ENCODE data around the gene DHRS3. TPM values are rescaled to one million over a fixed set of nuclear protein-coding genes. Genes with fewer than 3 reads are reported as not detected.

DHRS3 gene
- total and polyA plus RNA-seq, 3 experiments from 2014 or later: 31.9 to 123 (median 117) TPM

DNA sequence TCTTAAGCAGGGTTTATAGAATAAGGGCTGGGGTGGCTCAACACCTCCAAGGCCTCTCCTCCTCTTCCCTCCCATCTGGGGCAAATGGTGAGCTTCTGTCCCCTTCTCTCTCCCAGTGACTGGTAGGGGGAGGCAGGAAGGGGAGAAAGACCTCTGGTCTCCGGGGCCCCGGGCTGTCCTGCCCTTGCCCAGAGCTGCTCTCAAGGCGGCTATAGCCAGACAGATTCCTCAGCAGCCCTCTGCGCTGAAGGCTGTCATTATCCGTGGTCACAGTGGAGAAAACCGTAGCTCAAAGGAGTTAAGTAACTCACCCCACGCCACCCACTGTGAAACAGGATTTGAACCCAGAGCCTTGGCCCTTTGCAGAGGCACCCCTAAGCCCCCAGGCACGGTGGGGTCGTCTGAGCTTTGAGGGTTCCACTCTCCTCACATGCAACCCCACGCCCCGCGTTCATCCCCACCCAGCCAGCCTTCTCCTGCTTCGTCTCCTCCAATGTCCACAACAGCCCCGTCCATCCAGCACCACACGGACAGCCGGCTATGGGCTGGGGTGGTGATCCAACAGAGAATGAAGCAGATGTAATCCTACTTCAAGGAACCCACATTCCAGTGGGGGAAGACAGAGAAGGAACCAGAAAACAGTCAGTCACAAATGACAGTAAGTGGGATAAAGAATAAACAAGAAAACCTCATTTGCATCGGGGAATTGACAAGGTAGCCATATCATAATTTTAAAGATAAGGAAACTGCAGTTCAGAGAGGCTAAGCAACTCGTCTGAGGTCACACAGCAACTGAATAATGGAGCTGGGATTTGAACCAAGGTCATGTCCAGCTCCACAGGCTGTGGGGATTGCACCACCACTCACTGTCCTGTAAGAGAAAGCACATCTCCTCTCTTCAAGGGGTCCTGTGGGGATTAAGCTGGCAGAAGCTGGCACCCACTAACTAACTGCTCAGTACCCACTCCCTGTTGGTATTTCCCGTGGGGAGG is 31.8 kb downstream of the DHRS3 start:
- POLR2A ChIA-PET: no interaction called here

DNA sequence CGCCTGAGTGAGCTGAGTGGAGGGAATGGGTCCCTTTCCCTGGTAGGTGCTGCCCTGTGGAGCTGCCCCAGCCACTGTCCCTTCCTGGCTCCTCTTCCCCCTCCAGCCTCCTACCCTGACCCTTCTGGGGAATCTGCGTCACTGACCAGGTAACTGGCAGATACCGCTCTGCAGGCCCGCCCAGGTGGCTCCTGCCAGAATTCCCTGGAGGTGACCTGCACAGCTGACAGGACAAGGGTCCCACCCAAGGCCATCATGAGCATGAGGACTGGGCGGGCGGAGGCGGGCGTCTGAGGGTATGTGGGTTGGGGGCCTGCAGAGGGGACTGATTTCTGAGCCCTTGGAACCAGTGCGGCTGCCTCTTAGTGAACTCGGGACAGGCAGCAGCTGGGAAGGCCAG is 32.5 kb downstream of the DHRS3 start:
- H3K4me3 Mint-ChIP-seq: no peak overlapping the region
- peaks cover 9 to 21% (median 12%) of the 10 kb centered on the region in 3 donors for H3K4me1 Mint-ChIP-seq
- no peaks in the 10 kb centered on the region for H3K27me3 Mint-ChIP-seq
- H3K36me3 Mint-ChIP-seq: peaks cover 0 to 28% (median 2%) of the 10 kb centered on the region in 3 donors
- H3K27ac Mint-ChIP-seq: peak overlapping the region in 1 of 8 donors; percentile 90
- H3K27me3 ChIP-seq (ENCODE audit: insufficient read depth, low read length, poor library complexity, severe bottlenecking): no peaks in the 10 kb centered on the region
- ChIA-PET CTCF (no interaction called here), POLR2A (no interaction called here)
- H3K4me1 ChIP-seq (ENCODE audit: insufficient read depth, low read length): no peaks in the 10 kb centered on the region
- no peak for DNase-seq
- H3K4me3 ChIP-seq (ENCODE audit: low read length): no peak overlapping the region
- no peaks in the 10 kb centered on the region for H3K36me3 ChIP-seq (ENCODE audit: insufficient read depth, low read length)
- no peak overlapping the region for H3K27ac ChIP-seq (ENCODE audit: low read depth, low read length)
- no peaks in the 10 kb centered on the region for H3K9me3 ChIP-seq (ENCODE audit: low read length)
- no peaks in the 10 kb centered on the region for H3K9me3 Mint-ChIP-seq

More for the DNA sequence above, 31.8 kb downstream of the DHRS3 start:
- no peaks in the 10 kb centered on the region for H3K27me3 ChIP-seq (ENCODE audit: insufficient read depth, low read length, poor library complexity, severe bottlenecking)
- no peaks in the 10 kb centered on the region for H3K4me1 ChIP-seq (ENCODE audit: insufficient read depth, low read length)
- no peak overlapping the region for H3K4me3 Mint-ChIP-seq
- H3K36me3 ChIP-seq (ENCODE audit: insufficient read depth, low read length): no peaks in the 10 kb centered on the region
- peaks cover 0 to 32% (median 1%) of the 10 kb centered on the region in 3 donors for H3K36me3 Mint-ChIP-seq
- H3K4me1 Mint-ChIP-seq: peaks cover 9 to 24% (median 12%) of the 10 kb centered on the region in 3 donors
- H3K9me3 ChIP-seq (ENCODE audit: low read length): no peaks in the 10 kb centered on the region
- CTCF ChIA-PET: no interaction called here
- H3K4me3 ChIP-seq (ENCODE audit: low read length): no peak overlapping the region
- peak overlapping the region in 4 of 8 donors; percentile 36 to 90 (median 64) for H3K27ac Mint-ChIP-seq
- H3K27ac ChIP-seq (ENCODE audit: low read depth, low read length): no peak overlapping the region
- no peak for DNase-seq
- no peaks in the 10 kb centered on the region for H3K27me3 Mint-ChIP-seq
- no peaks in the 10 kb centered on the region for H3K9me3 Mint-ChIP-seq

DNA sequence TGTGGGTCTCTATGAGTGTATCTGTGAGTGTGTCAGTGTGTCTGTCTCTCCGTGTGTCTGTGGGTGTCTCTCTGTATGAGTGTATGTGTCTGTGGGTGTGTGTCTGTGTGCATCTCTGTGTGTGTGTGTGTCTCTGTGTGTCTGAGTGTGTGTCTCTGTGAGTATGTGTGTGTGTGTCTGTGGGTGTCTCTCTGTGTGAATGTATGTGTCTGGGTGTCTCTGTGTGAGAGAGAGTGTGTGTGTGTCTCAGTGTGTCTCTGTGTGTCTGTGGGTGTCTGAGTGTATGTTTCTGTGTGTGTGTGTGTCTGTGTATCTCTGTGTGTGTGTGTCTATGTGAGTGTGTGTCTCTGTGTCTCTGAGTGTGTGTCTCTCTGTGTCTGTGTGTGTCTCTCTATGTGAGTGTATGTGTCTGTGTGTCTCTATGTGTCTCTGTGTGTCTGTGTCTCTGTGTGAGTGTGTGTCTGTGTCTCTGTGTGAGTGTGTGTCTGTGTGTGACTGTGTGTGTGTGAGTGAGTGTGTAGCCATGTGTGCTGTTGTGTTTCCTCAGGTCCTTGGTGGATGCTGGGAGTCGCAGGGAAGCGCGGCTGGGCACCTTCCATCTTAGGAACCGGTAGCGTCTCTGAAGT is 33.0 kb downstream of the DHRS3 start:
- DNase-seq: no peak
- H3K4me3 Mint-ChIP-seq: no peak overlapping the region
- H3K9me3 Mint-ChIP-seq: no peaks in the 10 kb centered on the region
- H3K36me3 ChIP-seq (ENCODE audit: insufficient read depth, low read length): no peaks in the 10 kb centered on the region
- H3K4me3 ChIP-seq (ENCODE audit: low read length): no peak overlapping the region
- H3K27ac ChIP-seq (ENCODE audit: low read depth, low read length): no peak overlapping the region
- no peak overlapping the region for H3K27ac Mint-ChIP-seq
- H3K4me1 ChIP-seq (ENCODE audit: insufficient read depth, low read length): no peaks in the 10 kb centered on the region
- CTCF ChIA-PET: no interaction called here
- H3K27me3 Mint-ChIP-seq: no peaks in the 10 kb centered on the region
- no peaks in the 10 kb centered on the region for H3K27me3 ChIP-seq (ENCODE audit: insufficient read depth, low read length, poor library complexity, severe bottlenecking)
- POLR2A ChIA-PET: no interaction called here
- peaks cover 0 to 33% (median 3%) of the 10 kb centered on the region in 3 donors for H3K36me3 Mint-ChIP-seq
- H3K4me1 Mint-ChIP-seq: peaks cover 9 to 21% (median 12%) of the 10 kb centered on the region in 3 donors
- H3K9me3 ChIP-seq (ENCODE audit: low read length): no peaks in the 10 kb centered on the region

- Mint-ChIP-seq H3K36me3 (peaks cover 0 to 40% (median 3%) of the 10 kb centered on the region in 3 donors), H3K4me1 (peaks cover 9 to 19% (median 12%) of the 10 kb centered on the region in 3 donors), H3K4me3 (no peak overlapping the region), H3K27ac (peak overlapping the region in 1 of 8 donors; percentile 22), H3K27me3 (no peaks in the 10 kb centered on the region), H3K9me3 (no peaks in the 10 kb centered on the region)
- Histone ChIP-seq H3K9me3 (ENCODE audit: low read length) (no peaks in the 10 kb centered on the region), H3K4me1 (ENCODE audit: insufficient read depth, low read length) (no peaks in the 10 kb centered on the region), H3K27me3 (ENCODE audit: insufficient read depth, low read length, poor library complexity, severe bottlenecking) (no peaks in the 10 kb centered on the region), H3K27ac (ENCODE audit: low read depth, low read length) (no peak overlapping the region), H3K4me3 (ENCODE audit: low read length) (no peak overlapping the region), H3K36me3 (ENCODE audit: insufficient read depth, low read length) (no peaks in the 10 kb centered on the region)
- CTCF ChIA-PET: no interaction called here
- POLR2A ChIA-PET: no interaction called here
- no peak for DNase-seq
These were observed 34.5 kb downstream of the DHRS3 start for GRCh38 chr1:12583484-12583883.

DNA sequence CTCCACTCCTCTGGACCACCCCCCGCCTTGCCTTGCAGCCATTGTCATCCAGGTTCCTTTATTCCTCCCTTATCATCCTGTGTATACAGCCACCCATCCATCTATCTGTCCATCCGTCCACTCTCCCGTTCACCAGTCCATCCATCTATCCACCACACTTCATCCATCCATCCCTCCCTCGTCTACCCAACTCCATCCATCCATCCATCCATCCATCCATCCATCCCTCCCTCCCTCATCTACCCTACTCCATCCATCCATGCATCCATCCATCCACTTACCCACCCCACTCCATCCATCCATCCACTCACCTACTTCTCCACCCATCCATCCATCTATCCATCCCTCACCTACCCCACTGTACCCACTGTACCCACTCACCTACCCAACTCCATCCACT is 35.4 kb downstream of the DHRS3 start:
- DNase-seq: no peak
- Histone ChIP-seq H3K27me3 (ENCODE audit: insufficient read depth, low read length, poor library complexity, severe bottlenecking) (no peaks in the 10 kb centered on the region), H3K36me3 (ENCODE audit: insufficient read depth, low read length) (no peaks in the 10 kb centered on the region), H3K27ac (ENCODE audit: low read depth, low read length) (no peak overlapping the region), H3K9me3 (ENCODE audit: low read length) (no peaks in the 10 kb centered on the region), H3K4me1 (ENCODE audit: insufficient read depth, low read length) (no peaks in the 10 kb centered on the region), H3K4me3 (ENCODE audit: low read length) (no peak overlapping the region)
- ChIA-PET POLR2A (no interaction called here), CTCF (no interaction called here)
- peaks cover 4 to 41% (median 4%) of the 10 kb centered on the region in 3 donors for H3K36me3 Mint-ChIP-seq
- no peak overlapping the region for H3K4me3 Mint-ChIP-seq
- peaks cover under 1 to 11% (median 4%) of the 10 kb centered on the region in 3 donors for H3K4me1 Mint-ChIP-seq
- no peaks in the 10 kb centered on the region for H3K27me3 Mint-ChIP-seq
- H3K9me3 Mint-ChIP-seq: no peaks in the 10 kb centered on the region
- H3K27ac Mint-ChIP-seq: peak overlapping the region in 1 of 8 donors; percentile 66

- ChIA-PET CTCF (no interaction called here), POLR2A (no interaction called here)
- DNase-seq: no peak
- Mint-ChIP-seq H3K36me3 (peaks cover 4 to 47% (median 8%) of the 10 kb centered on the region in 3 donors), H3K4me1 (peaks cover 0 to 2% (median 0%) of the 10 kb centered on the region in 3 donors), H3K9me3 (no peaks in the 10 kb centered on the region), H3K4me3 (no peak overlapping the region), H3K27me3 (no peaks in the 10 kb centered on the region), H3K27ac (peak overlapping the region in 3 of 8 donors; percentile 61 to 94 (median 82))
- Histone ChIP-seq H3K9me3 (ENCODE audit: low read length) (no peaks in the 10 kb centered on the region), H3K27me3 (ENCODE audit: insufficient read depth, low read length, poor library complexity, severe bottlenecking) (no peaks in the 10 kb centered on the region), H3K36me3 (ENCODE audit: insufficient read depth, low read length) (peaks cover 7% of the 10 kb centered on the region), H3K4me3 (ENCODE audit: low read length) (no peak overlapping the region), H3K4me1 (ENCODE audit: insufficient read depth, low read length) (no peaks in the 10 kb centered on the region), H3K27ac (ENCODE audit: low read depth, low read length) (no peak overlapping the region)
These were observed 36.8 kb downstream of the DHRS3 start for GRCh38 chr1:12581179-12581578.

DNA sequence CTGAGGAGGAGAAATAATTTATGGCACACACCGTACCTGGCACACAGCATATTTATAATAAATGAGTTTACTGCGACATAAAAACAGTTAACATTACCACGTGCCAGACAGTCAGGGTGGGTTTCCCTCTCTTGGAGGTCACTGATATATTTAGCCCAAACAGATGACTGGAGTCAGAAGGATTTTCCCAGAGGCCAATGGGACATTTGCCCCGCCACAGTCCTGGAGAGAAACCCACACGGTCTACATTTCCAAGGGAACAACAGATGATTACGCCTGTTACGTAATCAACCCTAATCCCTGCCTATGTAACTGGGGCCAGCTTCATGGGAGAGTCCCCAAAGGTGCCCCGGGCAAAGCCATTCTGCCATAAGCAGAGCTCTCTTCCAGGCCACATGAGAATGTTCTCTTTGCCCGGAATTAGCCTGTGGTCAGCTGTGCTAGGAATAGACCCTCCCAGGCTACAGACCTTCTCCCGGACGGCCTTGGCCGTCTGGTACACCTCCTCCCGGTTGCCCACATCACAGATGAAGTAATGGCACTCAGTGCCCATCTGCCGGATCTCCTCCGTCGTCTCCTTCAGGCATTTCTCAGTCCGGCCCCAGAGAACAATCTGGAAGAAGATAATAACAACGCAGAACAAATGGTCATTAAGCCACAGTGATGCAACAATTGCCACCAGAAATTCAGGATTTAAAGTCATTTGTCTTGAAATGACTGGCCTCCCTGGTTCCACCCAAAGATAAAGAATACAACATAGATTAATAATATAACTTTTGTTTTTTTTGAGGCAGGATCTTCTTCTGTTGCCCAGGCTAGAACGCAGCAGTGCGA is 37.7 kb downstream of the DHRS3 start:
- Mint-ChIP-seq H3K4me3 (no peak overlapping the region), H3K4me1 (peaks cover 0 to 2% (median 0%) of the 10 kb centered on the region in 3 donors), H3K27me3 (no peaks in the 10 kb centered on the region), H3K36me3 (peaks cover 4 to 52% (median 8%) of the 10 kb centered on the region in 3 donors), H3K27ac (no peak overlapping the region), H3K9me3 (no peaks in the 10 kb centered on the region)
- H3K27me3 ChIP-seq (ENCODE audit: insufficient read depth, low read length, poor library complexity, severe bottlenecking): no peaks in the 10 kb centered on the region
- H3K27ac ChIP-seq (ENCODE audit: low read depth, low read length): no peak overlapping the region
- H3K36me3 ChIP-seq (ENCODE audit: insufficient read depth, low read length): peaks cover 7% of the 10 kb centered on the region
- H3K4me3 ChIP-seq (ENCODE audit: low read length): no peak overlapping the region
- no peaks in the 10 kb centered on the region for H3K9me3 ChIP-seq (ENCODE audit: low read length)
- ChIA-PET CTCF (no interaction called here), POLR2A (no interaction called here)
- H3K4me1 ChIP-seq (ENCODE audit: insufficient read depth, low read length): no peaks in the 10 kb centered on the region
- no peak for DNase-seq

Data from CD8-positive, alpha-beta memory T cell (primary cell).